Activated B cell treated with CpG ODN at 0.5 μM for 24 hours (primary cell): Measurements from ENCODE around the gene PDLIM7. TPM values are rescaled to one million over a fixed set of nuclear protein-coding genes. Genes with fewer than 3 reads are reported as not detected.

ENCODE experiments used
- ATAC-seq: fragments of 200-7000 bp; cut with Tn5 transposase; one replicate; pipeline ENCODE4 v1.10.0; 2021; ENCODE audit warnings: low read depth, mild to moderate bottlenecking, moderate library complexity
- CTCF ChIA-PET: fragments of 350-600 bp; sonication (Branson Sonifier 250); formaldehyde crosslinking; loops from one replicate; lab custom pipeline; 2021; ENCODE audit warnings: antibody characterized with exemption; lab: Charles Lee
- POLR2A ChIA-PET: fragments of 350-600 bp; sonication (Branson Sonifier 250); formaldehyde crosslinking; loops from one replicate; lab custom pipeline; 2021; ENCODE audit warnings: antibody characterized with exemption; lab: Charles Lee
- DNase-seq: peaks from one replicate; pipeline ENCODE4 v3.0.0; 2022
- H3K27ac Mint-ChIP-seq: one replicate; pipeline ENCODE4 v1.8.0; 2020; ENCODE audit warnings: mixed read lengths
- H3K27me3 Mint-ChIP-seq: one replicate; pipeline ENCODE4 v1.8.0; 2021; ENCODE audit warnings: mixed read lengths
- H3K36me3 Mint-ChIP-seq: one replicate; pipeline ENCODE4 v1.8.0; 2021; ENCODE audit warnings: low read depth, mixed read lengths
- H3K4me1 Mint-ChIP-seq: one replicate; pipeline ENCODE4 v1.8.0; 2021; ENCODE audit warnings: mixed read lengths
- H3K4me3 Mint-ChIP-seq: one replicate; pipeline ENCODE4 v1.8.0; 2020; ENCODE audit warnings: mild to moderate bottlenecking, mixed read lengths
- H3K9me3 Mint-ChIP-seq: one replicate; pipeline ENCODE4 v1.8.0; 2020; ENCODE audit warnings: mixed read lengths
- CTCF ChIP-seq: fragments of 200-600 bp; IDR thresholded peaks from one replicate; pipeline ENCODE4 v1.8.0; 2022; ENCODE audit warnings: antibody characterized with exemption, mild to moderate bottlenecking
- intact Hi-C: fragments of 100-400 bp; cut with micrococcal nuclease; formaldehyde crosslinking; loops from one replicate; pipeline ENCODE4 v1.15.1; 2024
- total RNA-seq: library from RNA; stranded (reverse); gene quantifications from 2 replicates; pipeline ENCODE4 v1.2.3, GENCODE V29; 2022

The PDLIM7 gene
- 17.0 and 17.7 TPM in 2 replicates for total RNA-seq

- ChIA-PET POLR2A (interaction anchor here (0.5 to 7.7 kb wide), 9 partner anchors 11 to 950 kb away, joined by 3 to 96 read pairs (median 4); partner anchors contain the start of genes DOK3 and LMAN2), CTCF (interaction anchor here (0.7 to 1.9 kb wide), 7 partner anchors 10 to 188 kb away, joined by 3 to 11 read pairs (median 7); partner anchors contain the start of gene DOK3)
- Mint-ChIP-seq H3K27me3 (peaks cover 2% of the 10 kb centered on the region), H3K4me3 (peak within 1 kb of the TSS; percentile 80), H3K27ac (peak within 1 kb of the TSS; percentile 39), H3K9me3 (no peaks in the 10 kb centered on the region), H3K36me3 (peaks cover 4% of the 10 kb centered on the region), H3K4me1 (peaks cover 79% of the 10 kb centered on the region)
- DNase-seq = peak; percentile 97
- intact Hi-C loops = loop anchor here (1.0 to 2.0 kb wide), 8 partner anchors 11 to 186 kb away; partner anchors contain the start of genes DDX41, FAM193B, GRK6 and MXD3
- no peak for TF ChIP-seq CTCF
- ATAC-seq = peak; percentile 83
Measured at GRCh38 chr5:177497292-177498012, at the start of gene PDLIM7. TSS of gene PDLIM7 (minus strand) at chr5:177497604. CDS start at chr5:177496512, 1,092 bp downstream.

GRCh38 chr5:177546258-177546741 lies 48.9 kb upstream of the PDLIM7 start:
- intact Hi-C loops = no loop called here
- Mint-ChIP-seq H3K36me3 (peaks cover 31% of the 10 kb centered on the region), H3K27ac (no peak overlapping the region), H3K4me3 (no peak overlapping the region), H3K9me3 (no peaks in the 10 kb centered on the region), H3K4me1 (peaks cover 8% of the 10 kb centered on the region), H3K27me3 (no peaks in the 10 kb centered on the region)
- TF ChIP-seq CTCF = no peak
- POLR2A ChIA-PET = no interaction called here
- CTCF ChIA-PET = no interaction called here
- ATAC-seq (no peak), DNase-seq (no peak)

GRCh38 chr5:177545487-177546257 lies 48.3 kb upstream of the PDLIM7 start:
- peaks cover 8% of the 10 kb centered on the region for H3K4me1 Mint-ChIP-seq
- no peak for TF ChIP-seq CTCF
- ChIA-PET CTCF (no interaction called here), POLR2A (interaction anchor here (0.6 kb wide), 1 partner anchor 476 kb away, joined by 4 read pairs; no protein-coding TSS in a partner anchor)
- no peak overlapping the region for H3K4me3 Mint-ChIP-seq
- ATAC-seq (no peak), DNase-seq (no peak)
- no peak overlapping the region for H3K27ac Mint-ChIP-seq
- intact Hi-C loops = no loop called here
- peaks cover 36% of the 10 kb centered on the region for H3K36me3 Mint-ChIP-seq
- H3K27me3 Mint-ChIP-seq = no peaks in the 10 kb centered on the region
- H3K9me3 Mint-ChIP-seq = no peaks in the 10 kb centered on the region

- Mint-ChIP-seq H3K36me3 (peaks cover 48% of the 10 kb centered on the region), H3K4me1 (peaks cover 1% of the 10 kb centered on the region), H3K9me3 (no peaks in the 10 kb centered on the region), H3K27me3 (no peaks in the 10 kb centered on the region), H3K27ac (no peak overlapping the region), H3K4me3 (no peak overlapping the region)
- TF ChIP-seq CTCF = no peak
- intact Hi-C loops = no loop called here
- ChIA-PET CTCF (no interaction called here), POLR2A (no interaction called here)
- no peak for ATAC-seq
- no peak for DNase-seq
Measured at GRCh38 chr5:177542816-177543465, 45.5 kb upstream of the PDLIM7 start.
